Loucy (cell line): ENCODE measurements around the gene SDK2.
"Not testable (repeated sequence)": the region's sequence is repeated elsewhere in the genome, so short reads cannot be mapped to it uniquely, and the experiment has no call there.

Source experiments
- H2AFZ ChIP-seq: fragments of 200-600 bp; sonication (generic); 2 replicates; pipeline ENCODE4 v1.6.0; 2016; ENCODE audit warnings: antibody characterized with exemption, mild to moderate bottlenecking, low read length, moderate library complexity
- H3F3A ChIP-seq: fragments of 200-600 bp; 2 replicates; pipeline ENCODE4 v1.6.0; 2016; ENCODE audit warnings: antibody characterized with exemption, low read depth, mild to moderate bottlenecking
- H3K27me3 ChIP-seq: fragments of 200-600 bp; sonication (generic); 2 replicates; pipeline ENCODE4 v1.6.1; 2014; ENCODE audit warnings: low read length, mild to moderate bottlenecking; ENCODE audit not compliant: insufficient read depth, poor library complexity, severe bottlenecking
- H3K36me3 ChIP-seq: fragments of 200-600 bp; sonication (generic); 2 replicates; pipeline ENCODE4 v1.6.1; 2016; ENCODE audit warnings: low read length; ENCODE audit not compliant: insufficient read depth
- H3K4me1 ChIP-seq: fragments of 200-600 bp; sonication (generic); 2 replicates; pipeline ENCODE4 v1.5.1; 2014; ENCODE audit warnings: low read length, mild to moderate bottlenecking; ENCODE audit not compliant: insufficient read depth, poor library complexity, severe bottlenecking
- H3K4me2 ChIP-seq: fragments of 200-600 bp; sonication (generic); 2 replicates; pipeline ENCODE4 v1.6.0; 2014; ENCODE audit warnings: antibody characterized with exemption, low read length, low read depth, mild to moderate bottlenecking; ENCODE audit not compliant: poor library complexity, severe bottlenecking
- H3K4me3 ChIP-seq: fragments of 200-600 bp; sonication (generic); 2 replicates; pipeline ENCODE4 v1.5.1; 2014; ENCODE audit warnings: low read length, mild to moderate bottlenecking, mixed read lengths; ENCODE audit not compliant: poor library complexity, severe bottlenecking
- H3K79me2 ChIP-seq: fragments of 200-600 bp; sonication (generic); 2 replicates; pipeline ENCODE4 v1.6.1; 2014; ENCODE audit warnings: low read length; ENCODE audit not compliant: insufficient read depth
- H3K9ac ChIP-seq: fragments of 200-600 bp; sonication (generic); 2 replicates; pipeline ENCODE4 v1.6.0; 2014; ENCODE audit warnings: mild to moderate bottlenecking, low read depth, low read length, moderate library complexity; ENCODE audit not compliant: poor library complexity, severe bottlenecking
- H3K9me2 ChIP-seq: fragments of 200-600 bp; sonication (generic); replicated peaks from 2 replicates; pipeline ENCODE4 v1.6.1; 2016; ENCODE audit warnings: low read depth, low read length, mixed read lengths
- H3K9me3 ChIP-seq: fragments of 200-600 bp; sonication (generic); 2 replicates; pipeline ENCODE4 v1.6.1; 2014; ENCODE audit warnings: mild to moderate bottlenecking, antibody characterized with exemption, low read length, low read depth; ENCODE audit not compliant: insufficient read depth
- H4K20me1 ChIP-seq: fragments of 200-600 bp; sonication (generic); 2 replicates; pipeline ENCODE4 v1.6.0; 2014; ENCODE audit warnings: antibody characterized with exemption, low read length, mild to moderate bottlenecking; ENCODE audit not compliant: insufficient read depth, poor library complexity, severe bottlenecking
- CTCF ChIP-seq: fragments of 200-600 bp; sonication (generic); conservative IDR thresholded peaks from 2 replicates; pipeline ENCODE4 v1.5.1; 2014; ENCODE audit warnings: mild to moderate bottlenecking, antibody characterized with exemption, low read length
- EZH2phosphoT487 ChIP-seq: fragments of 200-600 bp; IDR thresholded peaks from 2 replicates; pipeline ENCODE4 v1.6.1; 2018; ENCODE audit warnings: antibody characterized with exemption, mild to moderate bottlenecking, moderate library complexity, borderline replicate concordance

SDK2 gene

GRCh38 chr17:73474370-73474988 is 169.8 kb downstream of the SDK2 start:
- no peak overlapping the region for H2AFZ ChIP-seq
- TF ChIP-seq EZH2phosphoT487 (no peak), CTCF (no peak)
- H3K4me3 ChIP-seq = no peak overlapping the region
- no peak overlapping the region for H3K4me2 ChIP-seq
- no peaks in the 10 kb centered on the region for H3F3A ChIP-seq
- peaks cover 23% of the 10 kb centered on the region; the same call in 1 of the 2 replicates for H3K36me3 ChIP-seq
- no peaks in the 10 kb centered on the region for H4K20me1 ChIP-seq
- H3K9ac ChIP-seq = no peak overlapping the region
- H3K79me2 ChIP-seq = no peaks in the 10 kb centered on the region
- H3K27me3 ChIP-seq = no peaks in the 10 kb centered on the region
- H3K4me1 ChIP-seq = peaks cover 9% of the 10 kb centered on the region
- H3K9me2 ChIP-seq = no peaks in the 10 kb centered on the region
- peaks cover 5% of the 10 kb centered on the region; the same call in 1 of the 2 replicates for H3K9me3 ChIP-seq

- H3F3A ChIP-seq, H4K20me1 ChIP-seq, H3K4me1 ChIP-seq, H3K9me3 ChIP-seq, H3K4me3 ChIP-seq, H3K79me2 ChIP-seq, H3K9ac ChIP-seq, H3K9me2 ChIP-seq, H3K27me3 ChIP-seq, H3K4me2 ChIP-seq, H2AFZ ChIP-seq: not testable (repeated sequence)
- peaks cover 23% of the 10 kb centered on the region; the same call in 1 of the 2 replicates for H3K36me3 ChIP-seq
These were observed 171.5 kb downstream of the SDK2 start for GRCh38 chr17:73472715-73473114.

GRCh38 chr17:73471924-73472323 is 172.3 kb downstream of the SDK2 start:
- Histone ChIP-seq H3K4me1 (peaks cover 9% of the 10 kb centered on the region), H2AFZ (no peak overlapping the region), H3K27me3 (no peaks in the 10 kb centered on the region), H3F3A (no peaks in the 10 kb centered on the region), H3K79me2 (no peaks in the 10 kb centered on the region), H3K4me3 (no peak overlapping the region), H3K36me3 (peaks cover 29% of the 10 kb centered on the region; the same call in 1 of the 2 replicates), H3K4me2 (no peak overlapping the region), H3K9ac (no peak overlapping the region), H3K9me3 (peaks cover 5% of the 10 kb centered on the region; the same call in 1 of the 2 replicates), H4K20me1 (no peaks in the 10 kb centered on the region), H3K9me2 (no peaks in the 10 kb centered on the region)
- TF ChIP-seq CTCF = no peak
- no peak for TF ChIP-seq EZH2phosphoT487

- no peaks in the 10 kb centered on the region for H3K79me2 ChIP-seq
- no peak overlapping the region for H2AFZ ChIP-seq
- H3K4me3 ChIP-seq = no peak overlapping the region
- peaks cover 18% of the 10 kb centered on the region for H3K4me1 ChIP-seq
- H3K9ac ChIP-seq = no peak overlapping the region
- H4K20me1 ChIP-seq = no peaks in the 10 kb centered on the region
- H3K36me3 ChIP-seq = peaks cover 39% of the 10 kb centered on the region; the same call in 1 of the 2 replicates
- peaks cover 5% of the 10 kb centered on the region; the same call in 1 of the 2 replicates for H3K9me3 ChIP-seq
- no peak overlapping the region for H3K4me2 ChIP-seq
- H3F3A ChIP-seq = no peaks in the 10 kb centered on the region
- no peak for TF ChIP-seq CTCF
- no peak for TF ChIP-seq EZH2phosphoT487
- no peaks in the 10 kb centered on the region for H3K9me2 ChIP-seq
- no peaks in the 10 kb centered on the region for H3K27me3 ChIP-seq
These were observed 173.9 kb downstream of the SDK2 start for GRCh38 chr17:73470316-73470826.
